Right ventricle myocardium superior (tissue), 1 donor: ENCODE results near the gene FMC1. TPM values are rescaled to one million over a fixed set of nuclear protein-coding genes. Genes with fewer than 3 reads are reported as not detected.
A peak's percentile ranks its signal among the peaks of the same experiment; 100 is the strongest.

Source experiments
- ATAC-seq: fragments of 200-7000 bp; cut with Tn5 transposase; one replicate; pipeline ENCODE4 v1.9.1; 2020; ENCODE audit warnings: mild to moderate bottlenecking; ENCODE audit not compliant: poor library complexity
- DNase-seq: peaks from one replicate; pipeline ENCODE4 v3.0.0-alpha.2; 2020
- intact Hi-C: fragments of 100-400 bp; cut with DNase I; formaldehyde crosslinking; loops from one replicate; pipeline ENCODE4 v1.11.2; 2022
- total RNA-seq: library from RNA; stranded (reverse); fragmentation: NEBNext Ultra II Directional; extraction: Animal tissue kit (Norgen Biotek cat#: 25700); gene quantifications from one replicate; pipeline ENCODE4 v1.2.1, GENCODE V29; 2021
- donor health status: DM: no; HTN: yes; CAD: no; lungs with severe emphysema.

FMC1 gene
- total RNA-seq, 1 donor from 2014 or later, result 55.3 TPM

DNA sequence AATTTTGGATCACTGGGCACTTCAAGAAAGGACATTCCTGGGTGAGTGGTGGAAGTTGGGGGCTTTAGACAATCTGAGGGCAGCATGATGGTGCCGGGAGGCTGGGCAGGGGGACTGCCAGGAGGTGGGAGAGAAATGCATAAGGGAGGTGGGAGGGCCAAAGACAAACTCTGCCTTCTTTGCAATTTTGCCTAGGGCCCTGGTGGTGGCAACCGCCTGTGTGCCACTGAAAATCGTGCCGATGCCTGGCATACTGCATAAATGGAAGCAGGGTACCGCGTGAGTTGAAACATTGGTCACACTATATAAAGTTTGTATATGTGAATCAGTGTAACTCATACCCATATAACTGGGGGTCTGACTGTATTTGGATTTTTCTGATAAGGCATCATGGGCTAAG is 21.8 kb downstream of the FMC1 start:
- ATAC-seq, result no peak
- intact Hi-C loops, result no loop called here
- no peak for DNase-seq

DNA sequence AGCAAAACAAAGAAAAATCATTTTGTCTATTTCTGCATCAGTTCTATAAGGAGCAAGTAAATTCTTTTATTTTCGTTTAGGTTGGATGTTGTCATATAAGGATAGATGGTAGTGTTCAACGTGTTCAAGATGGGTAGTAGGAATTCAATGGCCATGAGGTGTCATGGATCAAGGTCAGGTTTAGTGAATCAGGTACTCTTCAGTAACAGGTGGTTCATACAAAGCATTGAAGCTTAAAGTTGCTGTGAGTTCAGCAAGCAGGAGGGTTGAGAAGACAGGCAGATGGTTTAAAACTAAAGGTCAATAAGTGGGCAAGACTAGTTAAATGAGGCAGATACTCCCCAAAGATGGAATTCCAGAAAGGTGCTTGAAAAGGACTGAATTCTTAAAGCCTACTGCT is 24.2 kb downstream of the FMC1 start:
- ATAC-seq (no peak), DNase-seq (no peak)

DNA sequence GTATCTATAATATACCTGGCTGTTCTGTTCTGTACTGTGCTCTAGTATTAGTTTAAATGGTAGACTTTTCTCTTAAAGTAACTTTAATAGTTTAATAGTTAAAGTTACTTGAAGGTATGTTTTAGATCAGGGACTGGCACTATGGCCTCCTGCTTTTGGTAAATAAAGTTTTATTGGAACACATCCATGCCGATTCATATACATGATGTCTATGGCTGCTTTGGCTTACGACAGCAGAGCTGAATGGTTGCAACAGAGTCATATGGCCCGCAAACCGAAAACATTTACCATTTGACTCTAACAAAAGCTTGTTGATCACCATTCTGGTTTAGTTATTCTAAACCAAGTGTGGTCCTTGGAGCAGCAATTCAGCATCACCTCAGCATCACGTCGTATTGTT is 25.3 kb downstream of the FMC1 start:
- DNase-seq (no peak), ATAC-seq (no peak)
- intact Hi-C loops, result no loop called here

More for the DNA sequence above, 24.2 kb downstream of the FMC1 start:
- intact Hi-C loops, result no loop called here

DNA sequence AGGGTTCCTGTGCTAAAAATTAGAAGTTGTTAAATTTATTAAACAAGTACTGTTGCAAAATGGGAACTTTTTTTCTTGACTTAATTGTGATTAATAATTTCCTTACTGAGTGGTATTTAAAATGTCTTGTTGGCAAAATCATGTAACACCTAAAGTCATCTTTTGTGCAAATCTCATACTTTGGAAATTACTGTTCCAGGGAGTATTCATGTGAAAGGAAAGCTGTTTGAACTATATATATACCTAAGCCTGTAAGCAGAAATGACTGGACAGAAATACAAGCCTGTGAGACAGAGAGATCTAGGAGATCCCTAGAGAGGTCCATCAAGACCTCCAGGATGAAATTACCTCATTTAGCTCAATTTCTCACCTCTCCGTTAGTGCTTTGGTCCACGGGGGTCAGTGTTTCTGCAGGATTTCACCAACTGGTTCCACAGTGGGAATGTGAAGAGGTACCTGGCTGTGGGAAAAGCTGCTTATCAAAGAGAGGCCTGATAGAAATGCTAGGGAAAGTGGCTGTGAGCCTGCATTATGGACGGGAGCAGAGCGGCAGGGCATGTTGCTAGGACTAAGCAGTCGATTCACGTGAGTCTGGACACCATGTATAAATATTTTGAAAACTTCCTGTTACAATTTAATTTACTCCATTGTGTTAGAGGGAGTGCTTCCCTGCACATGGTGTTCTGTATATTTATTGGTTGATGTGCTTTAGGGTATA is 26.5 kb downstream of the FMC1 start:
- peak; percentile 56 for ATAC-seq
- DNase-seq, result no peak
- intact Hi-C loops, result no loop called here

DNA sequence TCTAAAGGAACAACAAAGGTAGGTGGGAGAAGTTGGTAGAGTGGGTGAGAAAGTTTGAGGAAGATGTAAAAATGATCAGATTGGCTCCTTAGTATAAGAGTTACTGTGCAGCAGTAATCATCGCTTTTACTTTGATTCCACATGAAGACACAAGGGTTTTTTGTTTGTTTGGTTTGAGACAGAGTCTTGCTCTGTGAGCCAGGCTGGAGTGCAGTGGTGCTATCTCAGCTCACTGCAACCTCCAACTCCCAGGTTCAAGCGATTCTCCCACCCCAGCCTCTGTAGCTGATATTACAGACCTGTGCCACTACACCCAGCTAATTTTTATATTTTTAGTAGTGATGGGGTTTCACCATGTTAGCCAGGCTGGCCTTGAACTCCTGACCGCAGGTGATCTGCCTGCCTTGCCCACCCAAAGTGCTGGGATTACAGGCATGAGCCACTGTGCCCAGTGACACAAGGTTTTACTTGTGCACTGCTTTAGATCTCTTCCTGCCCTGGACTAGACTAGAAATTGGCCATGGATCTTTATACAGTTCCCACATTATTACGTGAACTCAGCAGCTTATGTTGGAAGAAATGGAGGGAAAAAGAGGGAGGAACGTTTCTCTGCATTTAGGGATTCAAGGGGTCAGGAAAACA is 29.3 kb downstream of the FMC1 start:
- no peak for DNase-seq
- ATAC-seq, result no peak
- intact Hi-C loops, result no loop called here

DNA sequence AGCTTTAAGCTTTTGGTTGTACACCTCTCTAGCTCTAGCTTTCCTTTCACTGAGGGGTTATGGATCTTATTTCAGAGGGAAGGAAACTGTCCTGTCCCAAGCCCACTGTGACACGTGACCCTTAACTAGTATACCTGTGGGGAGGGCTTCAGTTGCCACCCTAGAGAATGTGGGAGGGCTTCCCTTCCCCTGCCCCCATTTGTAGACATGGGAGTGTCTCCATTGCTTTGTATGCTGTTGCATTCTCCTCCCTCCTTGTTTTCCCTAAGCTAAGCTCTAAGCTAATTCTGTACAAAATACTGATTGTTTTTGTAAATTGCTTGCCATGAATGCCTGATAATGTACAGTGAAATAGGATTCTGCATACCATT is 29.8 kb downstream of the FMC1 start:
- ATAC-seq (no peak), DNase-seq (no peak)
- intact Hi-C loops, result no loop called here

DNA sequence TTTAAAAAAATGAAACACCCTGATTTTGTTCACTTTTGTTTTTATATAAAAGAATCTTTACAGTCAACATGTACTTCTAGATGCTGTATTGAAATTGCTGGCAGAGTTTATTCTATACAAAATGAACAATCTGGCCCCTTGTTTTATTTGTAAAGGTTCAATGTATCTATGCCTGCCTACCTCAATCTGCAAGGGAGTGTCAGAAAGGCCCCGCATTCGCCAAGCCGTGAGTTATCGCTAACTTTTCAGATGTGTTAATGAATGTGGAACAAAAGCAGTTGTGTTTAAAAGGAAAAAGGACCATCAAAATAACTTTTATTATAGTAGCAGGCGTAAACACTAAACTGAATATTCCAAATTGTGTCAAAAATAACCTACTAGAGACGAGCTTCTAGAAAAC is 33.1 kb downstream of the FMC1 start:
- intact Hi-C loops, result no loop called here
- DNase-seq (no peak), ATAC-seq (no peak)

DNA sequence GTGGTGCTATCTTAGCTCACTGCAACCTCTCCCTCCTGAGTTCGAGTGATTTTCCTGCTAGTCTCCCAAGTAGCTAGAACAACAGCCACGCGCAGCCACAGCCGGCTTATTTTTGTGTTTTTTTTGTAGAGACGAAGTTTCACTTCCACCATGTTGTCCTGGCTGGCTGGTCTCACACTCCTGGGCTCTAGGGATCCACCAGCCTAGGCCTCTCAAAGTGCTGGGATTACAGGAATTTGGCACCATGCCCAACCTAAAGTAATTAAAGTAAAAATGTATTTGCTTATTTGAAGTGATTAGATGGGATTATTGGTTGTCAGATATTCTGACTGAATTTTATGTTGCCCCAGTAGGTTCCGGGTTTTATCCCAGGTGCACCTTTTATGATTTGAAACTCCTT is 41.3 kb downstream of the FMC1 start:
- ATAC-seq (peak; percentile 47), DNase-seq (no peak)
- intact Hi-C loops, result no loop called here

DNA sequence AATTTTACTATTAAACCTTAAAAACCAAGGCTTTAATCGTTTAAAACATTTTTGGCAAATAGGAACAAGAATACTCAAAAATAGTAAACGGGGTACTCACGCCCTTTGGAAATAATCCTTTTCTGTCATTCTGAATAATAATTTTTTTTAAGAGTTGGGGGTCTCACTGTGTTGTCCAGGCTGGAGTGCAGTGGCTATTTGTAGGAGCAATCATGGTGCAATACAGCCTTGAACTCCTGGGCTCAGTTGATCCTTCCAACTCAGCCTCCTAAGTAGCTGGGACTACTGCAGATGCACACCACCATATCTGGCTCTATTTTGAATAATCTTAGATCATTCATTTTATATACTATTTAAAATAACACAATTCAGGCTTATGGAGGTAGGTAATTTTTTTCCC is 43.5 kb downstream of the FMC1 start:
- intact Hi-C loops, result no loop called here
- DNase-seq (no peak), ATAC-seq (no peak)

DNA sequence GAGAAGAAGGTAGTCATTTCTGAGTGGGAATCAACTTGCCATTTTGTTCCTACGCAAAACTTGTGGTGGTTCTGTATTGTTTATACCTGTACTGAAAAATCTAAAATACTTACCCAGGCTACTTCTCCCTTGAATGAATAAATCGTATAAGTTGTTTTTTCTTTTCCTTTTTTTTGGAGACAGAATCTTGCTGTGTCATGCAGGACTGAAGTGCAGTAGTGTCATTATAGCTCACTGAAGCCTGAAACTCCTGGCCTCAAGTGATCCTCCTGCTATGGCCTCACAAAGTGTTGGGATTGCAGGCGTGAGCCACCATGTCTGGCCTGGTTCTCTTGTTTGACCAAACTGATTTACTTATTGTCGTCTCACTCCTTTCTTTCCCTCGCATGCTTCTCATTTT is 46.5 kb downstream of the FMC1 start:
- ATAC-seq (no peak), DNase-seq (no peak)
- intact Hi-C loops, result no loop called here

DNA sequence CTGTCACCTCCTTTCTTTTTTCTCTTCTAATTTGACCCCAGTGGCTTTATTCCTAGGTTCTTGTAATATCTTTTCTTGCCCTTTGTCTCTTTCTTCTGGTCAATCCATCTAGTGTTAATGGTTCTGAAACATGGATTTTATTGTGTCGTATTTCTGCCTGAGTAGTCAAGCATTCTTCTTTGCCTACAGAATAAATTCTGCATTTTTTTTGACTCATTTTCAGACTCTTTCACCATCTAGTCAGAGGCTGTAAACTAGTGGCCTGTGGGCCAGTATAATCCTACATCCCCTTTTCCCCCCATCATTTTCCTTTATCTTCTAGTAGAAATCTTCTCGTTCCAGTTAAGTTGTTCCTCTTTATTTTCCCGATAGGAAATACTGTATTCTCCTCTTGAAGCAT is 48.0 kb downstream of the FMC1 start:
- intact Hi-C loops, result no loop called here
- no peak for DNase-seq

DNA sequence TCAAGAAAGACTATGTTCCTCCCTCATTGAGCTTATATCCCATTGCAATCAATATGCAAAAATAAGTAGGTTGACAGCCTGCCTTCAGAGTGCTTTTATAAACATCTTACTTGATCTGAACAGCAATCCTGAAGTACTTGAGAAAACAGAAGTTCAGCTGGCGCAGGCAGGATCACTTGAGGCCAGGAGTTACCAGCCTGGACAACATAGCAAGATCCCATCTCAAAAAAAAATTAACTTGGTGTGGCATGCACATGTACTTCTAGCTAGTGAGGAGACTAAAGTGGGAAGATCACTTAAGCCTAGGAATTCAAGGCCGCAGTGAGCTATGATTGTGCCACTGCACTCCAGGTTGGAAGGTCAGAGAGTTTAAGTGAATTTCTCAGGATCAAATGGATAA is 48.6 kb downstream of the FMC1 start:
- DNase-seq (no peak), ATAC-seq (no peak)
- intact Hi-C loops, result no loop called here

More for the DNA sequence above, 48.0 kb downstream of the FMC1 start:
- no peak for ATAC-seq

DNA sequence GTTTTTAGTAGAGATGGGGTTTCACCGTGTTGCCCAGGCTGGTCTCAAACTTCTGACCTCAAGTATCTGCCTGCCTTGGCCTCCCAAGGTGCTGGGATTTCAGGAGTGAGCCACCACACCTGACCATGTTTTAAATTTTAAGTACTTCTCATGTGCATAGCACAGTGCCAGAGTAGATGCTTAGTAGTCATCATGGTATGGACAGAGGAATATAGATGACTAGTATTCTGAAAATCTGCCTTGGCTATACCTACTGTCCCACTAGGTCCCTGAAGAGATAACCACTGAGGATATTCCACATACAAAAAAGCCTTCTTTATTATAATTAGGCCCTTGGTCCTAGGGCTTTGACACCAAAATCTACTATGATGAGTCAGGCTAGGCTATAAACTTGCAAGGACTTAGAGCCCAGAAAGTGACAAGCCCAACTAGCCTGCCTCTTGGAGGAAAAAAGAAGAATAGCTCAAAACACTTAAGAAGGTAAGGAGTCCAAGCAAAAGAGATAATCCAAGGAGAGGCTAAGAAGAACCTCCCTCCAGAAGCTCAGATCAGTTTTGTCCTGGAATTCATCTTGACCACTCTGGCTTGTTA is 52.6 kb downstream of the FMC1 start:
- DNase-seq, result no peak
- ATAC-seq, result no peak
- intact Hi-C loops, result no loop called here

DNA sequence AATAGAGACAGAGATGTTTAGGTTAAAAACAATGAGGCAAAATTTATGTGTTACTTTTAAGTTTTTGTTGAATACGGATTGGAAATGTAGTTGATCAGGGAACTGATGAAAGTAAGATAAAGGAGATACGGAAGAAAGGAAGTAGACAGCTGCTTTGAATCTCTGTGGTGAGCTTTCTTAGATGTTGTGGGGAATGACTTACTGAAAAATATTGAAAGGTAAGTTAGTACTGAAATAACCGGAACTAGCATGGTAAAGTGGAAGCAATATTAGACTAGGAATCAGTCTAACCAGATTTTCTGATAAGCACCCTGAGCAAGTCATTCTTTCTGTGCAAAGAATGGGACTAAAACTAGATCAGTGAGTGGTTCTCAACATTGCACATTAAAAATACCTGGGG is 53.4 kb downstream of the FMC1 start:
- no peak for ATAC-seq
- no peak for DNase-seq
- intact Hi-C loops, result no loop called here

Other genes starting within 250 kb of the FMC1 start
- 6.5 TPM for gene ZC3HAV1, start 231.6 kb upstream of the FMC1 start, total RNA-seq
- gene UBN2, start 110.1 kb upstream of the FMC1 start, total RNA-seq, result 11.9 TPM
- 45.2 TPM for gene LUC7L2, start 18.6 kb downstream of the FMC1 start, total RNA-seq
- gene KLRG2, start 142.3 kb downstream of the FMC1 start, total RNA-seq, result not detected
- gene CLEC2L, start 182.3 kb downstream of the FMC1 start, total RNA-seq, result 0.83 TPM